NCI-H2171 treated with DMSO at 0.1 percent for 48 hours (cell line): ENCODE data around the gene CLIC3.
A peak's percentile ranks its signal among the peaks of the same experiment; 100 is the strongest.

Experiments used
- DNase-seq: peaks from one replicate; lab custom pipeline; 2025; lab: John Stamatoyannopoulos, UW

The CLIC3 gene

DNA sequence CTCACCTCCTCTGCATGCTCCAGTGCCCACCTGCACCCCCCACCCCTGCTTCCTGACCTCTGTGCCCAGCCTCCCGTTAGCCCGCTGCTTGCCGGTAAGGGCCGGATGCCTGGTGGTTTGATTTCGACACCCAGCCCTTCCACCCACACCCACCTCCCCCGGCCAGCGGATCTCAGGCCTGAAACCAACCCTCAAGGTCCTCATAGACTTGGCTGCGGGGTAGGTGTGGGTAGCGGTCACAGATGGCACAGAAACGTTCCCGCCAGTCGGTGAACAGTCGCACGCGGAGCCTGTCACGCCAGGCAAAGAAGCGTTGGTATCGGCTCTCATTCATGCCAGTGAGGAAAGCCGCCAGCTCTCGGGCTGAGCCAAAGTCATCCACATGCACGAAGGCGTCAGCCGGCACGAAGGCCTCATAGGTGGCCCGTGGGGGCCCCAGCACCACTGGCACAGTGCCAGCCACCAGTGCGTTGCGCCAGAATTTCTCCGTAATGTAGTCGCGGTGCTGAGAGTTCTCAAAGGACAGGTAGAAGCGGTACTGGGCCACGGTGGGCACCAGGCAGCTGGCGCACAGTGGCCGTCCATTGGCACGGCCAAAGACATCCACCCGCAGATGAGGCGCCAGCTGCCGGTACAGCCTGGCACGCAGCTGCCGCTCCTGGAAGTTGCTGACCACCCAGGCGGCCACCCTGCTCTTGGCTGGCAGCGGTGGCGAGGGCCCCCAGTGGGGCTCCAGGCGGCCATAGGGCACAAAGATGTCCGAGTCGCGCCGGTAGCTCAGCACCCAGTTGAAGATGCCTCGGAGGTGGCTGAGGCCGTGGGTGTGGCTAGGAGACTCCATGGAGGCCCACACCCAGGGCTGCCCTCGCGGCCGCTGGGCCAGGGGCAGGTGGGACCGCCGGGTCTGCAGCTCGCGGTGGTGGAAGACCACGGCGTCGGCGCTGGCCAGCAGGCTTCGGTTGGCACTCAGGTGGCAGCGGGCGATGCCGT is 34.5 kb upstream of the CLIC3 start:
- no peak for DNase-seq

DNA sequence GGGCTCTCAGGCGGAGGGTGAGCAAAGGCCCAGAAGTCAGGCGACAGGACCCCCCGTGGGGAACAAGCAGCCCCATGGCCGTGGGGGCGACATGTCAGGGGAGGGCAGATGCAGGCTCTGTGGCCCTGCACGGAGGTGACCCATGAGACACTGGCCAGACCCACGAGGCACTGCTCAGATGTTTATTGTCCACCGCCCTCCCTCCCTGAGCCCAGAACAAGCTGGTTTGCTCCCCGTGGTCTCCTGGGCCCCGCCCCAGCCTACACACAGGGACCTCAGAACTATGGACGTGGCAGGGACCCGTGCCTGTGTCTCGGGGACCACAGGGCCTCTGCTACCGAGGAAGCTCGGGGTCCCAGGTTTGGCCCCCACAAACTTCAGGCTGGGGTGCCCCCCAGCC is 33.6 kb upstream of the CLIC3 start:
- DNase-seq, result no peak

DNA sequence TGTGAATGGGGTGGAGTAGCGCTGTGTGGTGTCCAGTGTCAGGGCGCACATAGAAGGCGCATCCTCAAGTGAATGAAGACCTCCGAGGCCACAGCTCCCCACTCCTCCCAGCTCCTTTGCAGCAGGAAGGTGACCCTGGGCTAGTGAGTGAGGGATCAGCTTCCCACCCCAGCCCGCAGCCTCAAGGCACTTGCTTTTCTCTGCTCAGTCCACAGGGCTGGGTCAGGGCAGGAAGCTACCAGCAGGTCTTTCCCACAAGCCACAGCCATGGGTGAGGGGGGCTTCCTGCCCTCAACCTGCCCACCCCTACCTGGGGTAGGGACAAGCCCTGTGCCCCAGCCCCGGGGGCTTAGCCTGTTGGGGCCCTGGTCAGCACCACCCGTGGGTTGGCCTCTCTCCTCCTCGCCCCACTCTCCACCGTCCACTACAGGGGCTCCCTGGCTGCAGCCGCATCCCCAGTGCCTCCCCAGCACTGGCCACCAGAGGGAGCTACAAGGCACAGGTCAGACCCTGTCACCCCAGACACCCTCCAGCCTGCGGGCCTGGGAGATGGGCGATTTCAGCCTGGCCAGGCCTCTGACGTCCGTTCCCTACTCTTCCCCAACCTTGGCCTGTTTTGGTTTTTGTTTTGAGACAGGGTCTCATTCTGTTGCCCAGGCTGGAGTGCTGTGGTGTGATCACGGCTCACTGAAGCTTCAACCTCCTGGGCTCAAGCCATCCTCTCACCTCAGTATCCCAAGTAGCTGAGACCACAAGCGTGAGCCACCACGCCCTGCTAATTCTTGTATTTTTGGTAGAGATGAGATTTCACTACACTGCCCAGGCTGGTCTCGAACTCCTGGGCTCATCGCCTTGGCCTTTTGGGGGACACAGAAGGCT is 32.9 kb upstream of the CLIC3 start:
- peak; percentile 40 for DNase-seq

DNA sequence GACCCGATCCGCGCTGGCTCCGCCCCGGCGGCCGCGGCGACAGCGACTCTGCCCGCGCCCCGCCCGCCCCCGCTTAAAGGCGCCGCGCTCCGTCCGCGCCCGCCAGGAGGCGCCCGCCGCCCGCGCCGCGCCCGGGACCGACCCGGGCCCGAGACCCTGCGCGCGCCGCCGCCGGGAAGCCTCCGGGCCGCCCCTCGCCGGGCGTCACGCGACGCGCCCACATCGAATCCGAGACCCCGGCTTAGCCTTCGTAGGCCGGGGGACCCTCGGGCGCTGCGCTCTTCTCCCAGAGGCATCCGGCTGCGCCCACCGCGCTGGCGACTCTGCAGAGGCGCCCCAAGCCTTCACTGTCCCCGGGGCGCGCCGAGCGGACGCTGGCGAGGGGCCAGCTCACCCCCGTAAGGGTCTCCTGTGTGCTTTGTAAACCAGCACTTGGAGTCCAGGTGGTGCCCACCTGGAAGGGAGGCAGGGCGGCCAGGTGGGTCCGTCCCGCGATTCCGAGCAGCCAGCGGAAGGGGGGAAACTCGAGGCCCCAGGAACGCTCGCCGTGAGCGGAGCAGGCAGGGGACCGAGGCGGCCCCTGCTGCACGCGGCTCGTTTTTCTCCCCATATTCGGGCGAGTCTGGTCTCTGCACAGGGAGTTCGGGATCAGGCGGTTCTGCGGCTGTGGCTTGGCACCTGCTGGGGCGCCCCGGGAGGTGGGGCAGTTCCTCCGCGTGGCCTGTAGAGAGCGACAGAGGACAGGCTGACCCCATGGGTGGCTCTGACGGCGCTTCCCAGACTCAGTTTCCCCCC is 32.1 kb upstream of the CLIC3 start:
- peak; percentile 69 for DNase-seq

DNA sequence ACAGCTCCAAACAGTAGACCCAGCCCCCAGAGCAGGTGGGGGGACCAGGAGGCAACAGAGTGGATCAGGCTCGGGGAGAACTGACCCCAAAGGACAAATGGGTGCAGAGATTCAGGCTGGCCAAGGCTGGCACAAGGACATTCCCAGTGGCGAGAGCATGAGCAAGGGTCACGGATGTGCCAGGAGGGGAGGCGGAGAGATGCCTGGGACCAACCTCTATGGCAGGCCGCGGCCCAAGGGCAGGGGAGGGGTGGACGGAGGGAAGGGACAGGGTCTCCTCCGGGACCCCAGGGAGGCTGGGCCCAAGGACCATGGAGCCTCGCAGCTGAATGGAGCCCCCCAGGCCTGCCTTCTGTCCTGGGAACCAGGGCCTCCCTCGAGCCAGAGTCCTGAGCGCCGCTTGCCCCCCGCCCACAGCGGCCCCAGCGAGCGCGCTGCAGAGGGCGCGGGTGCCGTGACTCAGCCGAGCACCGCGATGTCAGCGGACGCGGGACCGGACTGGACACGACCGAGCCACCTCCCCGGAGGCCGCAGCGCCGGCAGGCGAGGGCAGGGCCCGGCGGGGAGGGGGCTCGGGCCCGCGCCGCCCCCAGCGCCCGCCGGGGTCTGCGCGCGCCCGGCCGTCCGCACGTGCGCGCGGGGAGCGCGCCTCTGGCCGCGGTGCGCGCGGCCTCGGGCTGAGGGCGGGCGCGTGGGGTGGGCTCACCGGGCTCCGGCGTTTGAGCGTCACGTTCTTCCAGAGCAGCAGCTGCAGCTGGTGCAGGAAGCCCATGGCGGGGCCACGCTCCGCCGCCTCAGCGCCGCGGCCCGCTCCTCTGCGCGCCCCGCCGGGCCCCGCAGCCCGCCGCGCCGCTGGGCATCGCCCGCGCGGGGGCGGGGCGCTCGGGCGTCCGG is 31.2 kb upstream of the CLIC3 start, which contains the start of gene ABCA2:
ABCA2 (minus strand) TSS at position 869 of the 894 bp plus-strand sequence; CDS start at position 772, 97 bp downstream.
- no peak for DNase-seq

DNA sequence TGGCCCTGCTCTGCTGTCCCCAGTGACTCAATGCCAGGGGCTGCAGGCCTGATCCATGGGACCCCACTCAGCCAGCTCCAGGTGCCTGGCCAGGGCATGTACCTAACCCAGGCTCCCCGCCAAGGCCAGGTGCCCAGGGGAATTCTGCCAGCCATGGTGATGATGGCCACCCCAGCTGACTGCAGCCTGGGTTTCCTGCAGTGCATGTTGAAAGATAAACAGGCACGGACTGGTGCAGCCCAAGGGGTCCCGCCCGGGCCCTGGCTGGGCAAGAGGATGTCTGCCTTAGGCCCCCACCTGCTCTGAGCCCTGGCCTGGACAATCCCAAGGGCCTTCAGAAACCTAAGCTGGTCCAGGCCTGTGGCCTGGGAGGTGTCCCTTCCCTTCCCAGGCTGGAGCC is 30.5 kb upstream of the CLIC3 start:
- DNase-seq, result peak; percentile 34

DNA sequence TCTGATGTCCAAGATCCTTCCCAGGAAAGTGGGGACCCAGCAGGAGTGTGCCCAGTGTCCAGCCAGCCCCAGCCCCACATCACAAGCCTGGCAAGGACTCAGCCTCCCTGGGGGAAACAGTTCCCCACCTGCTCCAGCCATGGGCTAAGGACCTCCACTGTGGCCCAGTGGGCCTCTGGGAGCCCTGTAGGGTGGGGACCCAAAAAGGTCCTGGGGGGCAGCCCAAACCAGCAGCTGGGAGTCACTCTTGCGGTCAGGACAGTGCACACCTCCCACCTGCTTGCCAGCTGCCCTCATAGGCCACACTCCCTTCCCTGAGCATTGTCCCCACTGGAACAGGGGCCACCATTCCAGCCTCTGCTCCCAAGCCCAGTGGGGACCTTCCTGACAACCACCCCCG is 30.0 kb upstream of the CLIC3 start:
- DNase-seq, result no peak

DNA sequence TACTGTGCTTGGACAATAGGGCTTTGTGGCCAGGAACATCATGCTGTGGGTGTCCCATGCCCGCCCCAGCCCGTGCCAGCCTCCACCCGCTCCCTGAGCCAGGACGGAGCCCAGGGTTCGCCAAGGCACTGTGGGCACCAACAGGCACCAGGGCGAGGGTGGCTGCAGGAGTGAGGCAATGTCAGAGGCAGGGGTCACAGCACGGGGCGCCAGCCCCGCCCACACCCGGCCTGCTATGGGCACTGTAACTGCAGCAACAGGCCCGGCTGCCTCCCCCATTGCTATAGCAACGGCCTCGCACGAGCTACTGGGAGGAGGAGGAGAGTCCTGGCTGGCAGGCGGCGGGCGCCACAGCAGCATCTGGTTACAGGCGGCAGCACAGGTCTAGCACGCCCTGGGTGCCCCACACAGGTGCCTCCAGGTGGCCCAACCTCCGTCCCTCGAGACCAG is 29.2 kb upstream of the CLIC3 start:
- peak; percentile 99 for DNase-seq

DNA sequence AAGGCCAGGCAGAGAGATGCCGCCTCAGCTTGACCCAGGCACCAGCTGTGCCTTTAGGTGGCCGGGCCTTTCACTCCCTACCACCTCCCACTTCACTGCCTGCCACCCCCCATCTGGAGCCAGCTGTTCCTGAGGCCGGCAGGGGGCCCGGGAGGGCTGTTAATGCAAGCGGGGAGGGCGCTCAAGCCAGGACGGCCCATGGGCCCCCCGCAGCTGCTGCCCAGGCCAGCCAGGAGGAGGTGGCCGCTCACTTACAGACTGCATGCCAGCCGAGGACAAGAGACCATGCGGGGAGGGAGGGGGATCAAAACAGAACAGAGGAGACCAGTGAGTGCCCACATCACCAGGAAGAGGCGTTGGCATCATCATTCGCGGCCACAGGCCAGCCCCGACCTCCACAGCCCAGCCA is 27.2 kb upstream of the CLIC3 start:
- DNase-seq, result no peak

DNA sequence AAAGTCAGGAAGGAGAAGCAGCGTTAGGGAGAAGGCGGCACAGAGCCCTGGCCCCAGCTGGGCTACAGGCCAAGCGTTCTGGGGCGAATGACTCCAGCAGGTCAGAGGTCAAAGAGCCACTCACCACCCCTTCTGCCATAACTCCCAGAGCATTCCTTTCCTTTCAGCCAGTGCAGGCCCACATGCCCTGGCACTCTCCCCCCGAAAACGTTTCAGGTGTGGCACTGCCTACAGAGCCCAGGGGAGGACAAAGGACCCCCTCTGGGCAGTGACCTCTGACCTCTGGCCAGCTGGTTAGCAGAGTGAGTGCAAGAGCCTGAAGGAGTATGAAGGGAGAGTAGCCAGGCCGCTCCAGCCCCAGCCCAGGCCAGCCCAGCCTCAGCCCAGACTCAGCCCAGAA is 26.8 kb upstream of the CLIC3 start:
- DNase-seq, result no peak

DNA sequence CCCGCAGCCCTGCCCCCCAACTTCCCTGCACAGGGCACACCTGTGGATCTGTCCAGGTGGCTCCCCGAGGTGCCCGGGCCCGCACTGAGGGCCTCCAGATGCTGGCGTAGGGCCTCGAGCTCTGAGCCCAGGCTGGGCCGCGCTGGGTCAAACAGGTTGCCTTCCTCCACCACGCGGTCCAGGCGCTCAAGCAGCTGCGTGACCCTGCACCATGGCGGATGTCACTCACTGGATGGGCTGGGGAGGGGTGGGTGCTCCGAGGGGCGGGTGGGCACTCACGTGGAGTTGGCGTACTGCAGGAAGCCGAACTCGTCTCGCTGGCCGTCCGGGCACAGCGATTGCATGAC is 26.3 kb upstream of the CLIC3 start:
- DNase-seq, result no peak

DNA sequence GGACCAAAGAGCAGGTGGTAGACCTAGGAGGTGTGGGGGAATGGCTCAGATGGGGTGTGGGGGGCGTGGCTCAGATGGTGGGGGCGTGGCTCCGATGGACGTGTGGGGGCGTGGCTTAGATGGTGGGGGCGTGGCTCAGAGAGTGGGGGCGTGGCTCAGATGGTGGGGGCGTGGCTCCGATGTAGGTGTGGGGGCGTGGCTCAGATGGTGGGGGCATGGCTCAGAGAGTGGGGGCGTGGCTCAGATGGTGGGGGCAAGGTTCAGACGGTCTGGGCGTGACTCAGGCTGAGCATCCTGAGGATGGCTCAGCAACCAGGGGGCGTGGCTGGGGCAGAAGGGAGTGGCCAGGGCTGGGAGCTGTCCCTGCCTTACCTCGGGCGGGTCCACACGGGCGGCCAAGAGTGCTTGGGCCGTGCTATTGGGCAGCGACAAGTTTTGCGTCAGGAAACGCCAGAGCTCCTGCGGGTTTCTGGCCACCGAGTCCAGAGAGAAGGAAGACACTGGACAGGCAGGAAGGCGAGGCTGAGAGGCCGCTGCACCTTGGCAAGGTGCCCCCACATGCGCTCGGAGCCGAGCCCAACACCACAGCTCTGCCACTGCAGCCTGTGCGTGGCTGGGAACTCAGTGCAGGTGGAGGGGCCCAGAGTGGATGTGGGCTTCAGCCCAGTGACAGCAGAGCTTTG is 25.8 kb upstream of the CLIC3 start:
- peak; percentile 20 for DNase-seq

DNA sequence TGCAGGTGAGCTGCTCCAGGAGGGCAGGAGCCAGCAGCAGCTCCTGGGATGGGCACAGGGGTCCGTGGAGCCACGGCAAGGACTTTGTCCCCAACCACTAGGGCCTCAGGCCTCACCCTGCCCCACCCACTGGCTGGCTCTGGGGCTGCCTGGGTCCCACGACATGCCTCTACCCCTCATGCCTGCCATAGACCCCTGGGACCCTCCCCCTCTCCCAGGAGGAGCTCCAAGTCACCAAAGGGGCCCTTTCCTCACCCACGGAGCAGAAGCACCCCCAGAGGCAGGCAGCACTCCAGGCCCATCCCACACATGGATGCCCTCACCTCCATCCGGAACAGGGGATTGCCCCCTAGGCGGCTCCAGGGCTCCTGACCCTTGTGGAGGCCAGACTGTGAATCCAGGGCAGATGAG is 25.2 kb upstream of the CLIC3 start:
- DNase-seq, result no peak

DNA sequence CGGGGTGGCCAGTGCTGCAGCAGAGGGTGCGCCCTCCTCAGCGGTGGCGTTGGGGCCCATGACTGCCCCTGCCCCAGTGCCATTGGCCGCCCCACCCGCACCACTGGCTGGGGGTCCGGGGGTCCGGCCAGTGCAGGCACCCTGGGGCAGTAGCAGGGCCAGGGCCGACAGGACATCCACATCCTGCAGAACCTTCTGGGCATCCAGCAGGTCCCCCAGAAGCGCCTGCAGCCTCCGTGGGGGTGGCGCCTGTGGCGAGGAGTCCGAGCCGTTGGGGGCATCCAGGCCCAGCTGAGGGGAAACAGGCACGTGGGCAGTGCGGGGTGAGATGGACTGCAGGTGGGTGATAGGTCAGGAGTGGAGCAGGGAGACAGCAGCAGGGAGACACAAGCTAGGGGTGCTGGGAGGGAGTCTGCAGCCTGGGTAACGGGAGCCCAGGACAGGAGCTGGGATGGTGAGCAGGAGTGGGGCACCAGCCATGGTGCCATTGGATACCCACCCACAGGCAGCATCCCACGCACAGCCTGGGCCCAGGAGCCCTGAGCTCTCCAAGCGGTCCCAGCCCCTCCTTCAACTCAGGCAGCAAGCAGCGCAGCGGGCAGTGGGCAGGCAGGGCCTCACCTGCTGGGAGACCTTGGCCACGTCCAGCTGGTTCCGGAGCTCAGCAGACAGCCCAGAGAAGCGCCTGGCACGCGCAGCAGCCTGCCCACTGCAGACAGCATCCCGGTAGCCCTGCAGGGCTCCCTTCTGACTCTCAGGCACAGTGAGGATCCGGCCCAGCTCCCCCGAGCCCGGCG is 24.6 kb upstream of the CLIC3 start:
- no peak for DNase-seq

DNA sequence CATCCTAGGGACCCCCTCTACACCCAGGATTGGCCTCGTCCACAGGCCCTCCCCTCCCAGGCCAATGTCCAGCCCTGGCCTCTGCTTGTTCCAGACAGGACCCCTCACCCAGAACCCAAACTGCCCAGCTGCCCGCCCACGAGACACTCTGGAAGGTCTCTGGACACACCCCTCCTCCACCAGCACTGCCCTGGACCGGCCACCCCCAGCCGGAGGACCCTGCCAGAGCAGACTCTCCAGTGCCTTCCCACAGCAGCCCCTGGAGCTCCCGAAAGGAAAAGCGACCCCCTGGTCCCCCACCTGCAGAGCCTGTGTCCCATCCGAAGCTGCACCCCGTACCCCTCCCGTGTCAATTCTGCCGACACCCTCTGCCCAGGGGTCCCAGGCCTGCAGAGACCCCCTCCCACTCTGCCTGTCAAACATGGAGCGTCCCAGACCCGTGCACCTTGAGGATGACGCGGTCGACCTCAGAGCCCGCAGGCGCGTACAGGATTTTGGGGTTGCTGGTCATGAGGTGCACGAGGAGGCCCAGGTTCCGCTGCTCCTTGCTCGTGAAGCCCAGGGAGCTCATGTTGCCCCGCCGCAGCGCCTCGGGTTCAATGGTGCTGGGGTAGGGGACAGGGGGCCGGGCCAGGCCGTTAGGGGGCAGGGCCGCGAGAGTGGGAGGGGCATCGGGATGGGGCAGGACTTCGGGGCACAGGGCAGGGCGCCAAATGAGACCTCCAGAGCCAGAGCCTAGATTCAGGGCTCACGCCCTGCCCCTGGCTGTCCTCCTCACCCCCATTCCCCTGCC is 23.7 kb upstream of the CLIC3 start:
- DNase-seq, result no peak

DNA sequence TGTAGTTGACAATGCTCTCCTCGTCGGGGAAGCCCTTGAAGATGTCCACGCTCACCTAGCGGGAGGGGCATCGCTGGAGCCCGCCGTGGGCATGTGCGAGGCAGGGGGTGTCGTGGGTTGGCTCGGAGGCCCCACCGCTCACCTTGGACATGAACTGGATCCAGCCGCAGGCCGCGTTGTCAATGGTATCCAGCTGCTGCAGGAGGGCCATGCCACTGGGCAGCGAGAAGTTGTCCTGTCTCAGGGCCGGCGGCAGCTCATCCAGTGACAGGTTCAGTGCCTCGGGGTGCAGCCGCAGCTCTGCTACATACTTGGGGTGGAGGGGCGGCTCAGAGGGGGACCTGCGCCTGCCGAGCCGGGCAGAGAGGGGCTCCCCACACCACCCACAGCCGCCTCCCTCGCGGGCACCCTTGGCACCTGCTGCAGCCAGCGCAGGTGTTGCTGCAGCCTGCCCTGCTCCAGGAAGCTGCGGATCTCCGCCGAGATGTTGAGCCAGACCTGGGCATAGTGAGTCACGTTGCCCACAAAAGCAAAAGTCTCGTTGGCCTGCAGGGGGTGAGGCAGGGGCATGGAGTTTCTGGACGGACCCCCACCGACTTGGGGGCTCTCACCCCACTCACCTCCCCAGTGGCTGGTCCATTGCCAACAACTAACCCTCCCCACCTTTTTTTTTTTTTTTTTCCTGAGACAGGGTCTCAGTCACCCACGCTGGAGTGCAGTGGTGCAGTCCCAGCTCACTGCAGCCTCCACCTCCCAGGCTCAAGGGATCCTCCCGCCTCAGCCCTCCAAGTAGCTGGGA is 22.6 kb upstream of the CLIC3 start:
- no peak for DNase-seq

DNA sequence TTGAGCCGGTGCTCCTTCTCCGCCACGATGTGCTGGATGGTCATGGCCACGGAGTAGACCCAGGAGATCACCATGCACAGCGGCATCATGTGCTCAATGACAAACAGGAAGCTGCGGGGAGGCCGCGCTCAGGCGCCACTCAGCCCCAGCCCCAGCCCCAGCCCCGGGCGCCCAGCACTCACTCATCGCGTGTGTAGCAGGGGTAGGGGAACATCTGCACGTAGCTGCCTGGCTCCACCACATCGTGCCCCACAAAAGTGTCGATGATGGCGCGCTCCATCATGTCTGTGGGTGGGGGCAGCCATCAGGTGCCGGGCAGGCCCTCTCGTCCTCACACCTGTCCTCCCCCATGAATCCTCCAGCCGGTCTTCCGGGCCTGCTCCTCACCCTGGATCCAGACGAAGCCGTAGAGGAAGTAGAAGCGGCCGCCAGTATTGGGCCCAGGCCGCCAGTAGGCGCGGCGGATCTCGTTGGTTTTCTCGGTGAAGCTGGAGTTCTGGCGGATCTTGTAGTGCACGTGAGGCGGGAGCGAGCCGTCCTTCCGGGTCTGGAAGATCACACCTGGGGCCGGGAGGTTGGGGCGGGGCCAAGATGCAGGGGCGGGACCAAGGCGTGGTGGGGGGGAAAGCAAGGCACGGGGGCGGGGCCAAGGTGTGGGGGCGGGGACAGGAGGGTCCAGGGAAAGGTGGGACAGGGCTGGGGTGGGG is 21.6 kb upstream of the CLIC3 start:
- no peak for DNase-seq
